PC-3 (cell line): Measurements from ENCODE around the gene ARL13B. TPM values are rescaled to one million over a fixed set of nuclear protein-coding genes. Genes with fewer than 3 reads are reported as not detected.
A peak's percentile ranks its signal among the peaks of the same experiment; 100 is the strongest.
"Not testable (repeated sequence)": the region's sequence is repeated elsewhere in the genome, so short reads cannot be mapped to it uniquely, and the experiment has no call there.

Source experiments
- ATAC-seq: fragments of 200-7000 bp; cut with Tn5 transposase; 2 replicates; pipeline ENCODE4 v1.9.1; 2020; ENCODE audit warnings: mild to moderate bottlenecking, moderate library complexity
- BruUV-seq: library from RNA; stranded (reverse); fragments of 400-500 nt; replicated peaks from 2 replicates; lab custom pipeline; 2021; lab: Mats Ljungman, UMichigan
- CTCF ChIA-PET: fragments of 300-600 bp; sonication (Branson Sonifier 250); formaldehyde crosslinking; loops from one replicate; lab custom pipeline; 2022; ENCODE audit warnings: antibody characterized with exemption; lab: Charles Lee
- POLR2A ChIA-PET: fragments of 300-600 bp; sonication (Branson Sonifier 250); formaldehyde crosslinking; loops from one replicate; lab custom pipeline; 2022; ENCODE audit warnings: antibody characterized with exemption; ENCODE audit not compliant: unreplicated experiment; lab: Charles Lee
- DNase-seq: peaks from one replicate; pipeline ENCODE4 v3.0.0-alpha.2; 2015
- H2AFZ ChIP-seq: fragments of 300-600 bp; sonication (generic); 2 replicates; pipeline ENCODE4 v1.6.0; 2016; ENCODE audit warnings: antibody characterized with exemption, low read length
- H3F3A ChIP-seq: fragments of 300-600 bp; sonication (generic); one replicate; pipeline ENCODE4 v1.6.0; 2017; ENCODE audit warnings: antibody characterized with exemption, low read length, control low read depth, mild to moderate bottlenecking; ENCODE audit not compliant: unreplicated experiment
- H3K27ac ChIP-seq: fragments of 300-600 bp; sonication (generic); 2 replicates; pipeline ENCODE4 v1.5.1; 2016; ENCODE audit warnings: mild to moderate bottlenecking, low read length
- H3K27me3 ChIP-seq: fragments of 300-600 bp; sonication (generic); 2 replicates; pipeline ENCODE4 v1.6.1; 2016; ENCODE audit warnings: low read length, mixed read lengths
- H3K36me3 ChIP-seq: fragments of 300-600 bp; sonication (generic); 2 replicates; pipeline ENCODE4 v1.6.1; 2016; ENCODE audit warnings: low read depth, mixed run types, low read length, mixed read lengths
- H3K4me1 ChIP-seq: fragments of 300-600 bp; sonication (generic); 2 replicates; pipeline ENCODE4 v1.5.1; 2016; ENCODE audit warnings: low read length; ENCODE audit not compliant: insufficient read depth
- H3K4me2 ChIP-seq: fragments of 300-600 bp; sonication (generic); 2 replicates; pipeline ENCODE4 v1.6.0; 2016; ENCODE audit warnings: low read length
- H3K4me3 ChIP-seq: fragments of 300-600 bp; sonication (generic); 2 replicates; pipeline ENCODE4 v1.5.1; 2016; ENCODE audit warnings: mild to moderate bottlenecking, low read length, mixed read lengths
- H3K79me2 ChIP-seq: fragments of 300-600 bp; sonication (generic); 2 replicates; pipeline ENCODE4 v1.6.1; 2017; ENCODE audit warnings: low read length, mixed read lengths
- H3K9ac ChIP-seq: fragments of 300-600 bp; sonication (generic); 2 replicates; pipeline ENCODE4 v1.6.0; 2016; ENCODE audit warnings: mild to moderate bottlenecking, low read length
- H3K9me2 ChIP-seq: fragments of 300-600 bp; sonication (generic); replicated peaks from 2 replicates; pipeline ENCODE4 v1.6.1; 2016; ENCODE audit warnings: mixed run types, low read length, mixed read lengths
- H3K9me3 ChIP-seq: fragments of 300-600 bp; sonication (generic); 2 replicates; pipeline ENCODE4 v1.6.1; 2016; ENCODE audit warnings: low read length, mixed read lengths
- H4K20me1 ChIP-seq: fragments of 300-600 bp; sonication (generic); 2 replicates; pipeline ENCODE4 v1.6.1; 2016; ENCODE audit warnings: low read length, mixed read lengths
- EZH2 ChIP-seq: fragments of 300-600 bp; sonication (generic); IDR thresholded peaks from one replicate; pipeline ENCODE4 v1.6.1; 2017; ENCODE audit warnings: antibody characterized with exemption, mild to moderate bottlenecking, low read length; ENCODE audit not compliant: unreplicated experiment
- EZH2phosphoT487 ChIP-seq: fragments of 300-600 bp; sonication (generic); IDR thresholded peaks from 2 replicates; pipeline ENCODE4 v1.6.1; 2018; ENCODE audit warnings: mild to moderate bottlenecking, antibody characterized with exemption, low read length, borderline replicate concordance
- intact Hi-C: fragments of 100-400 bp; cut with micrococcal nuclease; formaldehyde crosslinking; loops from 2 replicates; pipeline ENCODE4 v1.9.0; 2023
- total RNA-seq: library from RNA; depleted of rRNA; stranded (reverse); fragments of >200 nt; gene quantifications from 2 replicates; pipeline ENCODE4 v1.2.3, GENCODE V29; 2014
- TF ChIP-seq, protein P1 (sequence below): fragments of 300-600 bp; sonication (generic); conservative IDR thresholded peaks from 2 replicates; pipeline ENCODE4 v1.5.1; 2017; ENCODE audit warnings: antibody characterized with exemption, low read depth, mild to moderate bottlenecking, low read length

The ARL13B gene
- total RNA-seq, 1 experiment from 2014 or later = 10.7 TPM

DNA sequence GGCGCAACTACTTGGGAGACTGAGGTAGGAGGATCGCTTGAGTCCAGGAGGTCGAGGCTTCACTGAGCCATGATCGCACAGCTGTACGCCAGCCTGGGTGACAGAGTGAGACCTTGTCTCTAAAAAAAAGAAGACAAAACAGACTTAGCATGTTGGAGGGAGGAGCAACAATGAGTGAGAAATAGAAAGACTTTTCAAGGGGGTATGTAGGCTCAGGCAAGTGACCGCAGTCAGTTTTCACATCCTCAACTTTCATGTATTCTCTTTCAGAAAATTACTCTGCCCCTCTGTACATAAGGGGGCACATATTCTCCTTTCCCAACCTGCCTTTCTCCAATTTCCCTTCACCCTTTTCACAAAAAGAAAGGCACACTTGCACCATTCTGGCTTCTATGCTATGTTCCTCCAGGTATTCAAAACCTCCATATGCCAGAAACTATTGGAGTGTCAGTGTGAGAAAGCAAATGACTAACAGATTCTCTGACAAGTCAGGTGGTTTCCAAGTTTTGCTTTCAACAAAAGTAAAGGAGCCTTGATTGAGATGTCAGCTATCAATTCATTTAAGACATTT, 90.5 kb downstream of the ARL13B start:
- POLR2A ChIA-PET = no interaction called here
- Histone ChIP-seq H3K9me3 (no peaks in the 10 kb centered on the region), H3K4me2 (no peak overlapping the region), H4K20me1 (no peaks in the 10 kb centered on the region), H3K79me2 (no peaks in the 10 kb centered on the region), H3K4me1 (no peaks in the 10 kb centered on the region), H3K27me3 (no peaks in the 10 kb centered on the region), H3K9ac (no peak overlapping the region), H3K9me2 (no peaks in the 10 kb centered on the region), H3F3A (no peaks in the 10 kb centered on the region), H2AFZ (no peak overlapping the region), H3K27ac (no peak overlapping the region), H3K36me3 (0 out of 2 replicates have a peak, but pooled peaks cover 10% of the 10 kb centered on the region), H3K4me3 (no peak overlapping the region)
- ATAC-seq (no peak), DNase-seq (no peak)
- TF ChIP-seq EZH2phosphoT487 (no peak), EZH2 (no peak)
- TF ChIP-seq, protein P1, sequence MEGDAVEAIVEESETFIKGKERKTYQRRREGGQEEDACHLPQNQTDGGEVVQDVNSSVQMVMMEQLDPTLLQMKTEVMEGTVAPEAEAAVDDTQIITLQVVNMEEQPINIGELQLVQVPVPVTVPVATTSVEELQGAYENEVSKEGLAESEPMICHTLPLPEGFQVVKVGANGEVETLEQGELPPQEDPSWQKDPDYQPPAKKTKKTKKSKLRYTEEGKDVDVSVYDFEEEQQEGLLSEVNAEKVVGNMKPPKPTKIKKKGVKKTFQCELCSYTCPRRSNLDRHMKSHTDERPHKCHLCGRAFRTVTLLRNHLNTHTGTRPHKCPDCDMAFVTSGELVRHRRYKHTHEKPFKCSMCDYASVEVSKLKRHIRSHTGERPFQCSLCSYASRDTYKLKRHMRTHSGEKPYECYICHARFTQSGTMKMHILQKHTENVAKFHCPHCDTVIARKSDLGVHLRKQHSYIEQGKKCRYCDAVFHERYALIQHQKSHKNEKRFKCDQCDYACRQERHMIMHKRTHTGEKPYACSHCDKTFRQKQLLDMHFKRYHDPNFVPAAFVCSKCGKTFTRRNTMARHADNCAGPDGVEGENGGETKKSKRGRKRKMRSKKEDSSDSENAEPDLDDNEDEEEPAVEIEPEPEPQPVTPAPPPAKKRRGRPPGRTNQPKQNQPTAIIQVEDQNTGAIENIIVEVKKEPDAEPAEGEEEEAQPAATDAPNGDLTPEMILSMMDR = no peak
- intact Hi-C loops = no loop called here
- CTCF ChIA-PET = interaction anchor here (0.6 to 0.7 kb wide), 2 partner anchors 12 to 86 kb away, joined by 3 read pairs; no protein-coding TSS in a partner anchor
- no TSS peak for BruUV-seq

DNA sequence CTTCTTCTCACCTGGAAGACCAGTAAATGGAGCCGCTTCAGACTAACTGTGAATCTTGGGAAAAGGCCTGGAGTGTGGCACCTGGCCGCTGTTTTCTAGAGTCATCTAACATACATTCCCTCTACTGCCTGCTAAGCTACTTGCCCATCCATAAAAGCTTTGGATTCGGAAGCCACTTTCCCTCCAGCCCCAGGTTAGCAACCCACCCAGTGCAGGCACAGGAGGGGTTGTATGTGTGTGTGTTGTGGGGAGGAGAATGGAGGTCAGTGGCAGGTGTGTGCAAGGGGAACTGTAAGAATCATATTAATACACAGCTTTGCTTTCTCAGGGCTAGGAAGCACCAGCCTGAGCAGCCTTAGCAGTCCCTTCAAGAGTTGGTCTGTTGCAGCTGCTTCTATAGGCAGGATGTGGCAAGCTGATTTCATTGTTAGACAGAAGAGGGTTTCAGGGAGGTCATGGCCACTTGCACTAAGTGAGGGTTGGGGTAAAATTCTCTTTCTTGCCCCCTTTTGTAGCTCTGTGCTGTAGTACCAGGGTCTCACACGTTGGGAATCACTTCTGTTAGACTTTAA, 91.8 kb downstream of the ARL13B start:
- Histone ChIP-seq H3F3A (no peaks in the 10 kb centered on the region), H3K36me3 (0 out of 2 replicates have a peak, but pooled peaks cover 9% of the 10 kb centered on the region), H3K4me3 (no peak overlapping the region), H3K79me2 (no peaks in the 10 kb centered on the region), H3K4me1 (no peaks in the 10 kb centered on the region), H3K4me2 (no peak overlapping the region), H3K27me3 (no peaks in the 10 kb centered on the region), H3K9me3 (no peaks in the 10 kb centered on the region), H3K9ac (no peak overlapping the region), H3K9me2 (no peaks in the 10 kb centered on the region), H2AFZ (no peak overlapping the region), H4K20me1 (no peaks in the 10 kb centered on the region), H3K27ac (no peak overlapping the region)
- DNase-seq (no peak), ATAC-seq (no peak)
- CTCF ChIA-PET = no interaction called here
- no TSS peak for BruUV-seq
- intact Hi-C loops = loop anchor here (2.0 kb wide), 1 partner anchor 17 kb away; no protein-coding TSS in a partner anchor
- no peak for TF ChIP-seq EZH2
- TF ChIP-seq, protein P1 = no peak
- TF ChIP-seq EZH2phosphoT487 = no peak
- POLR2A ChIA-PET = interaction anchor here (0.6 kb wide), 1 partner anchor 467 kb away, joined by 11 read pairs; no protein-coding TSS in a partner anchor

DNA sequence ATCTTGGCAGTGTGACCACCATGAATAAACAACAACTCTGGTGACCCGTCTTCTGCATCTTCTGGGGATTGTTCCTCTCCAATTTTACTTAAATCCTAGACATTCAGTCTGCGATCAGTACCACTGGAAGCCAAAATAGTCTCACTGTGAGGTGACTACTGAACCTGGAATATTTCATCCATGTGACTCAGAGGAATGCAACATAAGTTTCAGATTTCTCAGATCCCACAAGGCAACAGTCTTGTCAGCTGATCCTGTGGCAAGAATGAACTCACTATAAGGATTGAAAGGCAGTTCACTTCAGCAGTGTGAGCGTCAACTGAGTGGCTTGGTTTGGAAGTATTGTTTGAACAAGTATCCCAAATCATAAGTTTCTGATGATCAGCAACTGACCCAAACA, 96.1 kb downstream of the ARL13B start:
- BruUV-seq = no TSS peak
- Histone ChIP-seq H3K4me3 (no peak overlapping the region), H3K9me3 (no peaks in the 10 kb centered on the region), H3K4me2 (no peak overlapping the region), H3K9me2 (no peaks in the 10 kb centered on the region), H3K27ac (no peak overlapping the region), H3K27me3 (no peaks in the 10 kb centered on the region), H3K36me3 (0 out of 2 replicates have a peak, but pooled peaks cover 3% of the 10 kb centered on the region), H2AFZ (no peak overlapping the region), H3K4me1 (no peaks in the 10 kb centered on the region), H3K79me2 (no peaks in the 10 kb centered on the region), H3K9ac (no peak overlapping the region), H3F3A (no peaks in the 10 kb centered on the region), H4K20me1 (no peaks in the 10 kb centered on the region)
- ATAC-seq (no peak), DNase-seq (peak; percentile 46)
- ChIA-PET CTCF (no interaction called here), POLR2A (no interaction called here)
- no peak for TF ChIP-seq EZH2
- no peak for TF ChIP-seq EZH2phosphoT487
- TF ChIP-seq, protein P1 = no peak
- intact Hi-C loops = no loop called here

DNA sequence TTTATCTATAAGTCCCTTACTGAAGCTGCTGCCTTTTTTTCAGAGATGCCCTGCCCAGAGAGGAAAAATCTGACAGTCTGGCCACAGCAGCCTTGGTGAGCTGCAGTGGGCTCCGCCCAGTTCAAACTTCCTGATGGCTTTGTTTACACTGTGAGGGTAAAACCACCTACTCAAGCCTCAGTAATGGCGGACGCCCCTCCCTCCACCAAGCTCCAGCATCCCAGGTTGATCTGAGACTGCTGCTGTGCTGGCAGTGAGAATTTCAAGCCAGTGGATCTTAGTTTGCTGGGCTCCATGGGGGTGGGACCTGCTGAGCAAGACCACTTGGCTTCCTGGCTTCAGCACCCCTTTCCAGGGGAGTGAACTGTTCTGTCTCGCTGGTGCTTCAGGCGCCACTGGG, 100.6 kb downstream of the ARL13B start:
- CTCF ChIA-PET, H3K27me3 ChIP-seq, H4K20me1 ChIP-seq, BruUV-seq, intact Hi-C loops, ATAC-seq, H3K4me3 ChIP-seq, H3K4me1 ChIP-seq, H3K27ac ChIP-seq, H3K9ac ChIP-seq, H3F3A ChIP-seq, H3K4me2 ChIP-seq, DNase-seq, POLR2A ChIA-PET, H2AFZ ChIP-seq, H3K9me2 ChIP-seq, H3K9me3 ChIP-seq, H3K36me3 ChIP-seq, H3K79me2 ChIP-seq: not testable (repeated sequence)
